Left lobe of liver (tissue), 2 donors: ENCODE measurements around the gene FBXO17. TPM values are rescaled to one million over a fixed set of nuclear protein-coding genes. Genes with fewer than 3 reads are reported as not detected.

ENCODE experiments used
- ATAC-seq: fragments of 200-7000 bp; cut with Tn5 transposase; one replicate; pipeline ENCODE4 v1.9.1; 2020; ENCODE audit warnings: mild to moderate bottlenecking, moderate library complexity
- DNase-seq: peaks from one replicate; pipeline ENCODE4 v3.0.0-alpha.2; 2020; ENCODE audit warnings: low spot score
- total RNA-seq: library from RNA; stranded (reverse); gene quantifications from one replicate; pipeline ENCODE4 v1.2.1, GENCODE V29; 2021
- donor health status: DM: no; HTN: no; CAD: no; lungs with moderate emphysema.
- donor health status: DM: no; HTN: yes; CAD: no.

FBXO17 gene
- total RNA-seq, 1 donor from 2014 or later, result 64.3 TPM

DNA sequence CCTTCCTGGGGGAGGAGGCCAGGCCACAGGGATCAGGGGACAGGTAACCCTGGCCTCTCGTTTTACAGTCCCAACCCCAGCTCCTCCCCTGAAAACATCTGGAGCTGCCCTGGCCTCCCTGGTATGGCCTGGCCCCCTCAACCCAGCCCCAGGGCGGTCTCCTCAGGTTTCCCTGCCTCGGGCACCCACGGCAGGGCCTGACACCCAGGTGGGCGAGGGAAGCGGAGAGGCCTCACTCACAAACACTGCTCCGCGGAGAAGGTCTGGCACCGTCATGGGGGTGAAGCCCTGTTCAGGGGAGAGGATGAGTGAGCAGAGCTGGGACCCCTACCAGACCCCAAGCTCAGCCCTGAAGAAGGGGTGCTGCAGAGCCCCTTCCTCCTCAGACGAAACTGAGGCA is 57.0 kb downstream of the FBXO17 start:
- DNase-seq, result no peak
- ATAC-seq, result no peak

DNA sequence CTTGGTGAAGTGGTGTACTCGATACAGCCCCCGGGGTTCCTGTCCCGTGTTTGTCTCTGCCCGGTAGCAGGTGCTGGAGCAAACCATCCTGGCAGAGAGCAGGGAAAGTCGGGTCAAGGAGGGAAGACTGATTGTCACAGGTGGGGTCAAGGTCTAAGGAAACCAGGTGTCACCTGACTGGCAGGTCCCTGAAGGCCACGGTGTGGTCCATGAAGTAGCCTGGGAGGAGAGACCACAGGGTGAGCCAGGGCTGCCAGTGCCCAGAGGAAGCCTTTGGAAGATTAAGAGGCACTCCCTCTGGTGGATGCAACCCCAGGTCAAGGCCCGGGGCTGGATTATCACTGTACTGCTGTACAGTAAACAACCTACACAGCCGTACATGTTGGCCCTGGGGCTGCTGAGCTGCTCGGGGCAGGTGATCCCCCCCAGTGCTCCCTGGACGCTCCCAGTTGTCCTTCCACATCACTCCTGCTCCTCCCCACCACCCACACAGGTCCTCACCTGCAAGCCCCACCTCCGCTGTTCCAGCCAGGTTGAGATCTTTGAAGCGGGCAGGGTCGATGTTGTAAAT is 57.5 kb downstream of the FBXO17 start:
- DNase-seq (no peak), ATAC-seq (peak; percentile 59)

DNA sequence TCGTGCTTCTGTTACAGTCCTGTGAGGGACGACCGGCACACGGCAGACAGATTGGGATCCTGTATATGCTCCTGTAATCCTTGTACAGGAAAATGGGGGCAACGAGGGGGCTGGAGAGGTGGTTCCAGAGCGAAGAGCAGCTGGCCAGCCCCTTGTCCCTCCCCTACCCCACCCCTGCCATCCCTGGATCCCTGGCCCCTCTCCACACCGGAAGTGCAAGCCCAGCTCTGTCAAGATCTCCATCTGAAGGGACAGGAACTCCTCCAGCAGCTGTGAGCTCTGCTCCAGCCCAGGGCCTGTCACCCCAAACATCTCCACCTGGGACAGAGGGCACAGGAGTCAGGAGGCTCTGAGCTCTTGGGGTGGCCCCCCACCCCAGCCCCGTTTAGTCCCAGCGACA is 58.0 kb downstream of the FBXO17 start:
- ATAC-seq (no peak), DNase-seq (no peak)

DNA sequence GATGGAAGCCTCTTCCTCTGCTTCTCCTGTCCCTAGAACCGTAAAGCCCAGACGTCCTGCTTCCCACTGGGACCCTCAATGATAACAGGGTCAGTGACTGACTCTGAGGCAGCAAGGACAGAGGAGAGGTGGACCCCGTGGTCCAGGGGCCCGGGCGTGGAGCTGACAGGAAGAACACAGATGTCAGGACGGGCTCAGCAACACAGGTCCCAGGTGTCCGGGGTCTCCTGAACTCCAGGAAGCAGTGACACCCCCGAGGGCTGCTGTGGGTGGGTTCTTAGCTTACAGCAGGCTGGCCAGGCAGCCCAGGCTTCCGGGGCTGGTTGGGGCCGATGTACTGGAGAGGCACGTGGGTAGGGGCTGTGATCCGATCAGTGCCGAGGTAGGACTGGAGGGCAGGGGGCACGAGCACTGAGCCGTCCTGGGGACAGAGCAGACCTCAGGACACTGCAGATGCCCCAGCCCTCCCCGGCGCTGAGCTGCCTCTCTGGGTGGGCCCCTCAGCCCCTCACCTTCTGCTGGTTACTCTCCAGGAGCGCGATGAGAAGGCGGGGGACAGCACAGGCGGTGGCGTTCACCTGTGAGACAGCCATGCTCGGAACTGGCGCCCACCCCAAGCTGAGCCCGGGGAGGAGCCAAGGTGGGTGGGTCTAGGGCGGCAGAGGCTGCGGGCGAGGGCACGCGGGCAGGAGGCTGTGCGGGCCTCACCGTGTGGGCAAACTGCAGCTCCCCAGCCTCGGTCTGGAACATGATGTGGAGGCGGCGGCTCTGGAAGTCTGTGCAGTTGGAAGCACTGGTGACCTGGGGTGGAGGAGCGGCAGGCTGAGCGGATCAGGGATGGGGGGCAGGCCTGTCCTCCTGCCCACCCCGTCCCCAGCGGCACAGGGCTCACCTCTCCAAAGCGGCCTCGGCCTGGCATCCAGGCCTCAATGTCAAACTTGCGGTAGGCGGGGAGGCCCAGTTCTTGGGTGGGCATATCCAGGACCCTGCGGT is 59.9 kb downstream of the FBXO17 start:
- DNase-seq, result no peak
- ATAC-seq, result no peak

DNA sequence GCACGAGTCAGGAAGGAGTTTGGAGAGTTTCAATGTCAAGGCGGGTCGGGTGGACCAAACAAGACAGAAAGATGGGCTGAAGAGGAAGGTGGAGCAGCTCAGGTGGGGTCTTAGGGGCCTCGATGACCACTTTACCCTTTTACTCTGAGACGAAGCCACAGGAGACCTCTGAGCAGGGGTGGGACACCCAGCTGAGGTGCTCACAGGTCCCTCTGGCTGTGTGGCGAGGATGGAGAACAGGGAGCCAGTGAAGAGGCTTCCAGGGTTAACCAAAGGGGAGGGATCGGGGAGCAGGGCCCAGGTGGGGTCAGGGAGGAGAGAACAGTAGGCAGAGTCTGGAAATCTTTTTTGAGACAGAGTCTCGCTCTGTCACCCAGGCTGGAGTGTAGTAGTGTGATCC is 61.6 kb downstream of the FBXO17 start:
- no peak for DNase-seq
- ATAC-seq, result no peak

DNA sequence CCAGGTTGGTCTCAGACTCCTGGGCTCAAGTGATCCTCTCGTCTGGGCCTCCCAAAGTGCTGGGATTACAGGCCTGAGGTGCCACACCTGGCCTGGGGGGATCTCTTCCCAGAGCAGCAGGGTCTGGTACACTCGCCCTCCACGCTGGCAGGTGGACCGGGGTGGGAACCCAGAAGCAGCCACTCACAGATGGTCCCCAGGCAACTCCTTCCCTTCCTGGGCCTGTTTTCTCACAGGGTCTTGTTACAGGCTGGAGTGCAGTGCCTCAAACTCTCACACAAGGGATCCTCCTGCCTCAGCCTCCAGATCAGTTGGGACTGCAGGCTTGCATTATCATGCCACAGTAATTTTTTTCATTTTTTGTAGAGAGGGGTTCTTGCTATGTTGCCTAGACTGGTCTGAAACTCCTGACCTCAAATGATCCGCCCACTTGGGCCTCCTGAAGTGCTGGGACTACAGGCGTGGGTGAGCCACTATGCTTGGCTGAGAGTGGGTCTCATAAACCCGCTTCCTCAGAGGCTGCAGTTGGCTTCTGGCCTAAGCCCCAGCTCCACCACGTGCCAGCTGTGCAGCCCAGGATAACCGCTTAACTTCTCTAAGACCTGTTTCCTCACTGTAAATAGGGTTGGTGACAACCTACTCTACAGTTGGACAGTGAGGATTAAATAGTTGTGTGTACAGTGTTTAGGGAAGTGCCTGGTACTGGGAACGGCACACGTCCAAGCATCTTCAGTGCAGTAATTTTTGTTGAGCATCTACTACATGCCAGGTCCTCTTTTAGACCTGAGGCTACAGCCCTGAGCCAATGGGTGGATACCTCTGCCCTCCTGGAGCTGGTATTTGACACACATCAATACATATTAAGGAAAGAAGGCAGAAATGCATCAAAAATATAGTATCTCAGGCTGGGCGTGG is 62.7 kb downstream of the FBXO17 start:
- DNase-seq (no peak), ATAC-seq (no peak)

DNA sequence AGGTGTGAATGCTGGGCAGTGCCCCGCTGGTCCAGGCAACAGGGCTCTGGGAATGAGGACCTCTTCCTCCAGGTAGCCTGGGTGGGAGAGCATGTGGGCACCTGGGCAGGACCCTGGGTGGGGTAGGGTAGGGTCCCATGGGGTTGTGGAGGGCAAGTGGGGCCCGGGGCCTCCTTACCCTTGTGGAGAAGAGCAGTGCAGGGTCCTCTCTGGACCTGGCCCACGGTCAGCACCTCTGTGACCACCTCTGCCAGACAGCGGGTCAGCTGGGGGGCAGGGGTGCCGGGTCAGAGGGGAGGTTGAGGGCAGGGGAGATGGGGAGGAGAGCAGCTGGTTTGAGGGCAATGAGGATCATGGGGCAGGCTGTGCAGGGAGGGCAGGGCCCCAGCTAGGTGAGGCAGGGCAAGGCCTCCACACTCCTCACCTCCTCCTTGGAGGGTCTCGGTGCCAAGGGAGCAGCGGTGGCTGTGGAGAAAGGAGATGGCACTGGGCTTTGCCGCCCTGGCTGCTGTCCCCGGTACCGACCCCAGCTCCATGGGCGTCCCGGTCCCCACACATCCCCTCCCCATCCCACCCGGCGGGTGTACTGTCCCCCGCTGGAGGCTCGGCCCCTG is 64.0 kb downstream of the FBXO17 start:
- no peak for DNase-seq
- no peak for ATAC-seq

DNA sequence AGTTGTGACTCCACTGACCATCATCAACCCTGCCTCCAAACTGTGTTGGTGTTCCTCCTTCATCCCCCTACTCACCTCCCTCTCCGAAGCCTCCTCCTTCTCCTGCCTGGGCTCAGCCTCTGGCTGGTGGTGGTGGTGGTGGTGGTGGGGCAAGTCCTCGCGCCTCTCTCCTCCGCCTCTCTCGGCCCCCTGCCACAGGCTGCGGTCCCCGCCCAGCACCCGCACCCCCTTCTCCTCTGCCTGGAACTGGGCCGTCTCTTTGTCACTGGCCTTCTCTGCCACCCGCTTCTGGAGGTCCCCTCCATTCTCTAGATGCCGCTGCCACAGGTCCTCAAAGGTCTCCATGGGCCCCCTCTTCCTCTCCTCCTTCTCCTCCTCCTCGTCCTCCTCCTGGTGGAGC is 65.1 kb downstream of the FBXO17 start:
- ATAC-seq (no peak), DNase-seq (no peak)

DNA sequence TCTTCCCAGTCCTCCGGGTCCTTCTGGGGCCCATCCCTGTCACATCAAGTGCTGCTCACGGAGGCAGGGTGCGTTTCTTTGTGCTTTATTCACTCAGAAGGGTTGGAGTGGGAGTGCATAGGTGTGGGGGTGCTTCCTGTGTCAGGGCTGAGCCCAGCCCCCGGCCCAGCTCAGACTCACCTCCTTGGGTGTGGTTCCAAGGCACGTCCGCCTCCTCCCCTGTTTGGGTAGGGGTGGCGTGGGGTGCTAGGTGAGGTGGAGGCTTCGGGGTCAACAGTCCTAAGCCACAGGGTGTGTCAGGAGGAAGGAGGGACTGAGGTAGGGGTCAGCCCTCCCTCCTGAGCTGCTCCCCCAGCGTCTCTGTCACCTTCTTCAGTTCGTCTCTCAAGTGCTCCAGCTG is 66.6 kb downstream of the FBXO17 start:
- DNase-seq (no peak), ATAC-seq (no peak)

DNA sequence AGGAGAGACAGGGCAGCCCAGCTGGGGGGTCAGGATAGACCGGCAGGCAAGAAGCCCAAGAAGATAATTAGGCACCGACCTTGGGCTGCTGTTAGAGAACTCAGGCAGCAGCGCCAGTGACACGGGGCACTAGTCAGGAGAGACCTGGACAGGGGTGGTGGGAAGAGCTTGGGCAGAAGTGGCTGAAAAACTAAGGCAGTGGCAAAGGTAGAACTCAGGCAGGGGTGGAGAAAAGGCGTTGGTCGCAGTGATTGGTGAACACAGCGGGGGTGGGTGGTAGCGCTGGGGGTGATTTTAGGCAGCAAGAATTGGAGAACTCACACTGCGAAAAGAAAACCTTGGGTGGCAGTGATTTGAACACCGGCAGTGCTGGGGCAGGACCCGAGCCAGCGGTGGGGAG is 67.9 kb downstream of the FBXO17 start:
- ATAC-seq (no peak), DNase-seq (no peak)

DNA sequence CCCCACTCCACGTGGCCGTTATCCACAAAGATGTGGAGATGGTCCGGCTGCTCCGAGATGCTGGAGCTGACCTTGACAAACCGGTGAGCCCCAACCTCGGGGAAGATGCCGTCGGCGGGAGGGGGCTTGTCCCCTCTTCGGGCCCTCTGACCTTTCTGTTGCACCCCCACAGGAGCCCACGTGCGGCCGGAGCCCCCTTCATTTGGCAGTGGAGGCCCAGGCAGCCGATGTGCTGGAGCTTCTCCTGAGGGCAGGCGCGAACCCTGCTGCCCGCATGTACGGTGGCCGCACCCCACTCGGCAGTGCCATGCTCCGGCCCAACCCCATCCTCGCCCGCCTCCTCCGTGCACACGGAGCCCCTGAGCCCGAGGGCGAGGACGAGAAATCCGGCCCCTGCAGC is 68.3 kb downstream of the FBXO17 start:
- DNase-seq (no peak), ATAC-seq (no peak)

DNA sequence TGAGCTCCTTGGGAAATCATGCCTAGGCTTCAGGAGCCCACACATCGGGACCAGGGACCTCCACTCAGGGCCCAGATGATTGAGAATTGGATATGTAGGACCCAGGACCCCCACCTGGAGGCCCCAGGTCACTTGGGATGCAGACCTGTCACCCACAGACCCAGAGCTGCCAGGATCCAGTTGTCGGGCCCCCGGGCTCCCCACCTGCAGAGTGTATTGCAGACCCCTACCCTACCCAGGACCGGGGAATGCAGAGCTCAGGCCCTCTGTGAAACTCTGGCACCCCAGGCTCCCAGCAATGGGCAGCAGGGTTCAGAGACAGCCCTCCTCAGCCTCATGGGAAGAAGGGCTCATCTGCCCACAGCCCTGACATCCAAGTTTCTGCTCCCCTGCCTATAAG is 69.9 kb downstream of the FBXO17 start:
- DNase-seq, result no peak
- no peak for ATAC-seq

DNA sequence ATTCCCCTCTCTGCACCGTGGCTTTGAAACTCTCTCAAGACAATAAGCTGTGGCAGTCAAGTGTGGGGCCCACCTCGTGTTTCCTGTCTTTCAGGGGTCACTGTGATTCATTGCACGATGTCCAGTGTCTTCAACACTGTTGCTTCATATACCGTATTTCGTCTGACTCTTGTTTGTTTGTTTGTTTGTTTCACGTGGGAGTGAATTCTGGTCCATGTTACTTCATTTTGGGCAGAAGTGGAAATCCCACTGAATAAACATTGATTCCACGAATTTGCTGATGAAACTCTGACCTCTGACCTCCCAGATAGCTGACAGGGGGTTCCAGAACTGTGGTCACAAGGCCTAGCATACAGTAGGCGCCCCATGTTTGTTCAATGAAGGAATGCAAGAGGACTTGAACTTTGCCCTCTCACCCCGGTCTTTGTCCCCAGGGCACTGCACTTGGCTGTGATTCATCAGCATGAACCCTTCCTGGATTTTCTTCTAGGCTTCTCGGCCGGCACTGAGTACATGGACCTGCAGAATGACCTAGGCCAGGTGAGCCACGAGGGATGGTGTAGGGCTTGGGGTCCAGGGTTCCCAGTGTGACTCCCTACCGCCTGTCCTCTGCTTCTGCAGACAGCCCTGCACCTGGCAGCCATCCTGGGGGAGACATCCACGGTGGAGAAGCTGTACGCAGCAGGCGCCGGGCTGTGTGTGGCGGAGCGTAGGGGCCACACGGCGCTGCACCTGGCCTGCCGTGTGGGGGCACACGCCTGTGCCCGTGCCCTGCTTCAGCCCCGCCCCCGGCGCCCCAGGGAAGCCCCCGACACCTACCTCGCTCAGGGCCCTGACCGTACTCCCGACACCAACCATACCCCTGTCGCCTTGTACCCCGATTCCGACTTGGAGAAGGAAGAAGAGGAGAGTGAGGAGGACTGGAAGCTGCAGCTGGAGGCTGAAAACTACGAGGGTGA is 70.7 kb downstream of the FBXO17 start:
- ATAC-seq (peak; percentile 58), DNase-seq (peak; percentile 72)

DNA sequence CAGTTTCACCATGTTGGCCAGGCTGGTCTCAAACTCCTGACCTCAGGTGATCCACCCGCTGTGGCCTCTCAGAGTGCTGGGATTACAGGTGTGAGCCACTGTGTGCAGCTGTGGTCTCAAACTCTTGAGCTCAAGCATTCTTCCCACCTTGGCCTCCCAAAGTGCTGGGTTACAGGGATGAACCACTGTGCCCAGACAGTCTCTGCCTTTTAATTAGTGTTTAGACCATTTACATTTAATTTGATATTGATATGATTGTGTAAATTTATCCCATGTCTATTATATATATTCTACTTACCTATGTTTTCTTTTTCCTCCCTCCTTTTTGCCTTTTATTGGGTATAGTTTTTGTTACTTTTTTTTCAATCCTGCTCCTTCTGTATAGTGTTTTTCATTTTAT is 73.9 kb downstream of the FBXO17 start:
- ATAC-seq, result no peak
- DNase-seq, result no peak

DNA sequence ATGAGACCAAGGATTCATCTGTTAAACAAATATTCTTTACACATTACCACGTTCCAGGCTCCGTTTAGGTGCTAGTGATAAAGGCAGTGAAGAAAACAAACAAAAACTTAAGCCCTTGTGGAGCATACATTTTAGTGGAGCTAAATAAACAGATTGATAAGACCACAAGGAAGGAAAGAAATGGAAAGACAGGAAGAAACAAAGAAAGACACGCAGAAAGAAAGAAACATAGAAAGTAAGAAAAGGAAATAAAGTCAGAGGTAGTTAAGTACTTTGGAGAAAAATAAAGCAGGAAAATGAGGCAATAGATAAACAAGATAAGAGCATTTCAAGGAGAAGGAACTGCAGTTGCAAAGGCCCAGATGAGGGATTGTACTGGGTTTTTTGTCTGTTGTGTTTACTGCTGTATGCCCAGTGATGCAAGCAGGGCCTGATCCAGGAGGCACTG is 74.8 kb downstream of the FBXO17 start:
- ATAC-seq (no peak), DNase-seq (no peak)

DNA sequence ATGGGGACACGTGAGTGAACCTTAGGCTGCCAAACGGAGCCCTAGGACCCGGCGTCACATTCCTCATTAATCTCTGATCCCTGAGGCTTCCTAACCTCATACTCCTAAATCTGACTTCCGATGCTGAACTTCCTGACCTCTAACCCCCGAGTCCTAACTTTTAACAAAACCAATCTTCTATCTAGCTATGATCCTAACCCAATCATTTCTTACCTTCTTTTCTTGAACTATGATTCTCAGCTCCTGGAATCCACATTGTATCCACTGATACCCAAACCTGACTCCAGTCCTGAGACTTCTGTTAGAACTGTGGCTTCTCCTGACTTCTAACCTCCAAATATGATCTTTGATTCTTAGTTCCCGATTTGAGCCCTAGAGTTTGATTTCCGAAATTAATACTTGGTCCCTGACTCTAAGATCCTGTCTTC is 75.3 kb downstream of the FBXO17 start:
- DNase-seq (no peak), ATAC-seq (peak; percentile 38)

DNA sequence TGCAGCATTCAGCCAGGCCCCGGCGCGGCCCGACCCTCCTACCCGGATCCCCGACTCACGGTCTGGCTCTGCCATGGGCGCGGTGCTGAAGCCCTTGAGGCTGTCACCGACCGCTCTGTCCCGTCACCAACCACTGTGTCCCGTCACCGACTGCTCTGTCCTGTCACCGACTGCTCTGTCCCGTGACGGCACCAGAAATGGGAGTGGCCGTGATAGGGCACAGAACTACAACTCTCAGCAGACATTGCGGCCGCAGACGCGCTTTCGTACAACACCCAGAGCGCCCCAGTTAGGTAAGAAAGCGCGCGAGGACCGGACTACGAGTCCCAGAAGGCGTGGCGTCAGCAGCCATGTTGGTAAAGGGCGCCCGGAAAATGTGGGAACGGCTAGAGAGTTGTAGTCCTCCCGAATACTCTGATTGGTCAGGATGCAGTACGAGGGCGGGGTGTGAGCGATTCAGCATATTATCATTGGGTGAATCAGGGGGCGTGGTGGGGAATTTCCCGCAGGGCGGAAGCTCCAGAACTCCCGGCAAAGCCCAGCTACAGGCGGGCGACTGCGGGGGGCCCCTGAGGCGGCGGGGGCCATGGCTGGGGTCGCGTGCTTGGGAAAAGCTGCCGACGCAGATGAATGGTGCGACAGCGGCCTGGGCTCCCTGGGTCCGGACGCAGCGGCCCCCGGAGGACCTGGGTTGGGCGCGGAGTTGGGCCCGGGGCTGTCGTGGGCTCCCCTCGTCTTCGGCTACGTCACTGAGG is 75.9 kb downstream of the FBXO17 start, which contains the start of the genes NFKBIB and SIRT2:
Gene NFKBIB, plus strand, starts transcription at position 523 of the 755 bp plus-strand sequence. Its CDS starts 64 bp downstream, at position 587.
Gene SIRT2, minus strand, starts transcription at position 172 of the 755 bp plus-strand sequence. Its CDS starts 97 bp downstream, at position 75.
- DNase-seq (peak; percentile 100), ATAC-seq (peak; percentile 91)

DNA sequence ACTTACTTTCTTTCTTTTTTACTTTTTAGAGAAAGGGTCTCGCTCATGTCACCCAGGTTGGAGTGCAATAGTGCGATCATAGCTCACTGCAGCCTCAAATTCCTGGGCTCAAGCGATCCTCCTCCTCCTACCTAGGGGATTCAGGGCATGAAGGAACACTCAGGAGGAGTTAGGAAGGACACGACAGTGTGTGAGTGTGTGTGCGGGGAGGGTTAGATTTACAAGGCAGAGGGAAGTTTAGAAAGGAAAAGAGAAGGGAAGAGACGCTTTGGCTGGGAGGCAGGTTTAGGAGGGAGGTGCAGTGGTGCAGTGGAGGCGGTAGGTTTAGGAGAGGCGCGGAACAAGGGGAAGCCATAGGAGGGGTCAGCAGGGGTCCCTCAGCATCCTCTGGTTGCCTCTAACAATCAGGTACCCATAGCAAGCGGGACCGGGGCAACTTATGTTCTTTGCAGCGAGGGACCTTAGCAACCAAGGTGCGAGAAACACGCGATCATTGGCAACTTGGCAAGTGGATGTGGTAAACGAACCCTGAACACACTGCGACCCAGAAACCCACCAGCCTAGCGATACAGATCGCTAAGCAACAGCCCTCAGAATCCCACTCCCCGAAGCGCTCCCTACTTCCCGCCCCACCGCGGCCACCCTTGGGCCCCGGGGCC is 76.6 kb downstream of the FBXO17 start:
- DNase-seq (no peak), ATAC-seq (peak; percentile 5)
